GM10248 (cell line): Measurements from ENCODE around the gene TWF2.

Experiments used
- CTCF ChIA-PET: fragments of 300-600 bp; sonication (Branson Sonifier 250); formaldehyde crosslinking; extraction: SDS; loops from one replicate; lab custom pipeline; 2021; ENCODE audit warnings: antibody characterized with exemption; lab: Yijun Ruan, JAX
- POLR2A ChIA-PET: fragments of 350-650 bp; sonication (Branson Sonifier 250); formaldehyde crosslinking; extraction: SDS; loops from one replicate; lab custom pipeline; 2020; ENCODE audit warnings: antibody characterized with exemption; lab: Yijun Ruan, JAX
- DNase-seq: peaks from one replicate; pipeline ENCODE4 v3.0.0; 2012; ENCODE audit errors: extremely low spot score
- CTCF ChIP-seq: IDR thresholded peaks from 2 replicates; pipeline ENCODE4 v1.5.1; 2012; ENCODE audit warnings: mild to moderate bottlenecking, low read depth; ENCODE audit errors: extremely low read depth, missing control alignments, control extremely low read depth

TWF2 gene

DNA sequence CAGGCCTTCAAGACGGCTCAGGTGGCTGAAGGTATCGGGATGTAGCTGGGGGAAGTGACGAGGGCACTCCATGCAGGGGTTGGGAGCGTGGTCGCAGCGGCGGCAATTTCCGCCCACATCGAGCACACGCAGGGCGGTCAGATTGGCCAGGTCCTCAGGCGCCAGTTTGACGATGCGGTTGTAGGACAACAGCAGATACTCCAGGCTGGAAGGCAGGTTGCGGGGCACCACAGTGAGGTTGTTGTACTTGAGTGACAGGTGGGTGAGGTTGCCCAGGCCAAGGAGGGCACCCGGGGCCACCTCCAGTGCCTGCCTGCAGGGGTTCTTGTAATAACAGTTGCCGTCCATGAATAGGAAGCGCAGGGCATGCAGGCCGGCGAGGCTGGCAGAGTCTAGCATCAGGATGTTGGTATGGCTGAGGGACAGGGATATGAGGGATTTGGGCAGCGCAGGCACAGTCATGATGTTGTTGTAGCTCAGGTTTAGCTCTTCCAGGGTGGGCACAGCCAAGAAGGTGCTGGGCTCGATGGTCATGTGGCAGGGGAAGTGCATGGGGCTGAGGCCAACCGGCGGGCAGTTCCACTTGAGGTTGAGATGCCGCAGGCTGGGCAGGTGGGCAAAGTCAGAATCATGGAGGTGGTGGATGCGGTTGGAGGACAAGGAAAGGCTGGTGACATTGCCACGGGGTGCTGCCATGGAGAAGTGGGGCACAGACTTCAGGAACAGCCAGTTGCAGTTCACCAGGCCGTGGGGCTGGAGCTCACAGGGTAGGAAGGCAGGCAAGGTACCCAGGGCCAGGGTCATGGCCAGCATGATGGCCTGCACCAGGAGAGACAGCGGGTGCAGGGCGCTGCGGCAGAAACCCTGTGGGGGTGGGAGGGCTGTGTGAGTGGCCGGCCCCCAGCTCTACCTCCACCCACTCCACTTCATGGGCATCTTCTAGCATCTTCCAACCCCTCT, 15.2 kb downstream of the TWF2 start:
- CTCF ChIA-PET = interaction anchor here (1.0 to 11.6 kb wide), 9 partner anchors 7 to 222 kb away, joined by 3 to 172 read pairs (median 8); partner anchors contain the start of gene TWF2

DNA sequence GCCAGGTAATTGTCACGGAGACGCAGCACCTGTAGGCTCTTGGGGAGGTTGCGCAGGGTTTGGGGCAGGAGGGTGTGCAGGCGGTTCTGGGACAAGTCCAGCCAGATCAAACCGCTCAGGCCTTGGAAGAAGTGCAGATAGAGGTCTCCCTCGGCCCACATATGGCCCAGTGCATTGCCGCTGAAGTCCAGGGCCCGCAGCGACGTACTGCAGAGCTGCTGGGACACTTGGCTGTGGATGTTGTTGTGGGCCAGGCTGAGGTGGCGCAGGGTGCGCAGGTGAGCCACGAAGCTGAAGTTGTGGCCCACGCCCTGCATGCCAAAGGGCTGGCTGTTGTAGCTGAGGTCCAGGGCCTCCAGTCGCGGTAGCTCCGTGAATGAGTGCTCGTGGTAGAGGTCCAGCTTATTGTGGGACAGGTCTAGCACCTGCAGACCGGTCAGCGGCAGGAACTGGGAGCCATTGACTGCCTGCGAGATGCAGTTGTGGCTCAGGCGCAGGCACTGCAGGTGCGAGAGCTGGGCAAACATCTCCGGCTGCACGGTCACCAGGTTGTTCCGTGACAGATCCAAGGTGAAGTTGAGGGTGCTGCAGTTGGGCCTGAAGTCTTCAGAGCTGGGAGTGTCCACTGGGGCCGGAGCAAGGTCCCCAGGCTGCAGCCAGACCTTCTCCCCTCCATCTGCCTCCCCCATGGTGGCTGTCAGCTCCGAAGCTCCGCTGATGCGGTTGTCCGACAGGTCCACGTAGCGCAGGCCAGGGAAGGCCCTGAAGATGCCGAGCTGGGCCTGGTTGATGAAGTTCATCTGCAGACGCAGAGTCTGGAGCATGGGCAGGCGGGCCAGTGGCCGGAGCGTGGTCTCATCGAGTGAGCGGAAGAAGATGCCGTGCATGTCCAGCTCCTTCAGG, 16.4 kb downstream of the TWF2 start:
- CTCF ChIA-PET = interaction anchor here (0.6 to 11.6 kb wide), 14 partner anchors 9 to 442 kb away, joined by 3 to 172 read pairs (median 10); partner anchors contain the start of genes ABHD14B, SEMA3G and TWF2
- no peak for DNase-seq
- TF ChIP-seq CTCF = no peak
- POLR2A ChIA-PET = no interaction called here

More for the DNA sequence above, 15.2 kb downstream of the TWF2 start:
- DNase-seq = no peak
- no peak for TF ChIP-seq CTCF
- POLR2A ChIA-PET = interaction anchor here (1.2 kb wide), 1 partner anchor 9 kb away, joined by 3 read pairs; no protein-coding TSS in a partner anchor

DNA sequence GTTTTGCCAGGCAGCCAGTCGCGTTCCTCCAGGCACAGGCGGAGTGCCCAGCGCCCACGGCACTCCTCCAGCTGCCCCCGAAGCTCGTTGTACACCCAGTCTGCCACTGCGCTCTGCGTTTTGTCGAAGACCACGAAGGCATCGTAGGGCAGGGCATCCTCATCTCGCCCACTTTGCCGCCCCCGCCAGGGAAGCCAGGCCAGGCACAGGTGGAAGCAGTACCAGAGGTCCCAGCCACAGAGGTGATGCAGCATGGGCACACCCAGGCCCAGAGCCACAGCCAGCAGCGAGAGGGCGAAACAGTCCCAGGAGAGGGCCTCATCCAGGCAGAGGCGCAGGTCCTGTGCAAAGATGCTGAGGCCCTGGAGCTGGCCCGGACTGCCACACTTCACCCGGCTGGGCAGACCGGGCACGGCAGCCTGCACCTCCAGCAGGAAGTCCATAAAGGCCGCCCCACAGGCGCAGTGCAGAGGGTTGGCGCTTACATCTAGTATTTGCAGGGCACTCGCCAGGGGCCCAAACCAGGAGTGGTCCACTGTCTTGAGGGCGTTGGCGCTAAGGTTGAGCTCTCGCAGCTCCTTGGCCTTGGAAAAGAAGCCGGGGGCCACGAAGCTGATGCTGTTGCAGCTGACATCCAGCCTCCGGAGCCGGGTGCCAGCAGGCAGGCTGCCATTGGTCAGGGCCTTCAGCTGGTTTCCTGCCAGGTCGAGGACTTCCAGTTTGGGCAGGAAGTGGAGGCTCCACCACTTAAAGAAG, 17.2 kb downstream of the TWF2 start:
- ChIA-PET CTCF (interaction anchor here (1.0 to 11.6 kb wide), 28 partner anchors 9 to 248 kb away, joined by 3 to 172 read pairs (median 9); partner anchors contain the start of genes ABHD14B, PPM1M, SEMA3G and TWF2), POLR2A (no interaction called here)
- DNase-seq = no peak
- no peak for TF ChIP-seq CTCF

DNA sequence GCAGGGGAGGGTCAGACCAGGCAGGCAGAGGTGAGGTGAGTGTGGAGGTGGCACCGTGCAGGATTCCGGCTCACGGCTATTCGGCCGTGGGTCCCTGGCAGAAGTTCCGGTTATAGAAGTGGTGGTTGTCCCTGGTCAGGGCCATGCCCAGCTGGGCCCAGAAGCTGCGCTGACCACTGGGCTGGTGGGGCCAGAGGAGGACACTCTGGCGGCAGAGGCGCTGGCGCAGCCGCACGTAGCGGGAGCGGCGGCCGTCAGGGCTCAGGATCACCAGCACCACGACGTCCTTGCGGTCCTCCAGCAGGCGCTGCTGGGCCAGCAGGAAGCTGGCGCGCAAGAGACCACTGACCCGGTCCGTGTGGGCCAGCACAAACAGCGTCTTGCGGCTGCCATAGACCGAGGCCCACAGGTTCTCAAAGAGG, 17.8 kb downstream of the TWF2 start:
- no peak for TF ChIP-seq CTCF
- no peak for DNase-seq
- CTCF ChIA-PET = interaction anchor here (0.6 to 11.6 kb wide), 46 partner anchors 10 to 227 kb away, joined by 3 to 172 read pairs (median 4); partner anchors contain the start of genes POC1A, PPM1M, SEMA3G and TWF2

DNA sequence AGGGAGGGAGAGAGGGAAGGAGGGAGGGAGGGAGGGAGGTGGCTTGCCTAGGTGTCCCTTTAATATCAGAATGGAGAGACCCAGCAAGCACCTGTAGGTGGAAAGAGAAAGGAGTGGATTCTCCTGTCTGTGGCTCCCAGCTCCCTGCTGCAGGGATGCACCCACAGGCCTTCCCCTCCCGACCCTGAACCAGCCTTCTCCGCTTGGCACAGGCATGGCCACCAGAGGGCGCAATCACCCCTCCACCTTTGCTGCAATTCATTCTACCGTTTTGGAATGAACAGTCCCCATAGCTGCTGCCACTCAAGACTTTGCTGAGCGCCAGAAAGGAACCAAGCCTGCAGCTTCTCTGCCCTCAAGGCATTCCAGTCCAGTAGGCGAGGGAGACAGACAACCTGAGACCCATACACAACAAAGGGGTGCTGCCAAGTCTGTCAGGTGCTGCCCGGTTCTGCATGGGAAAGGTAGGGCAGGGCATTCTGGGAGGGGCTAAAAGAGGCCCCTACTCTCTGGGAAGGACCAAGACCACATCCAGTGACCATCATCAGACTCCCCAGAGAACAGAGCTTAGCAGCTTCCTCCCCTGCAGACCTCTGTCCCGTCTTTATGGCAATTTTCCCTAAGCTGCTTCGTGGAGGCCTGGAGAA, 18.5 kb downstream of the TWF2 start:
- TF ChIP-seq CTCF = peak; percentile 97
- CTCF ChIA-PET = interaction anchor here (0.6 to 11.6 kb wide), 50 partner anchors 11 to 226 kb away, joined by 3 to 172 read pairs (median 4); partner anchors contain the start of genes POC1A, PPM1M, SEMA3G and TWF2
- POLR2A ChIA-PET = interaction anchor here (1.1 kb wide), 1 partner anchor 9 kb away, joined by 3 read pairs; no protein-coding TSS in a partner anchor
- DNase-seq = peak; percentile 85

More for the DNA sequence above, 17.8 kb downstream of the TWF2 start:
- POLR2A ChIA-PET = no interaction called here
